Hematopoietic multipotent progenitor cell treated with erythropoietin and hydrocortisone succinate and interleukin-3 and kit ligand, for 6 days (in vitro differentiated cells): ENCODE results near the gene NEURL1B.

ENCODE experiments used
- DNase-seq: peaks from one replicate; pipeline ENCODE4 v3.0.0-alpha.2; 2015

Gene NEURL1B

GRCh38 chr5:172683264-172683644 lies 42.2 kb downstream of the NEURL1B start:
- no peak for DNase-seq

- no peak for DNase-seq
These were observed 42.8 kb downstream of the NEURL1B start for GRCh38 chr5:172683645-172684471.

- no peak for DNase-seq
These were observed 44.0 kb downstream of the NEURL1B start for GRCh38 chr5:172685091-172685490.

- DNase-seq: no peak
These were observed 45.0 kb downstream of the NEURL1B start for GRCh38 chr5:172686111-172686510.

GRCh38 chr5:172686539-172687390 lies 45.7 kb downstream of the NEURL1B start:
- no peak for DNase-seq

GRCh38 chr5:172687940-172688339 lies 46.9 kb downstream of the NEURL1B start:
- no peak for DNase-seq

- peak; percentile 67 for DNase-seq
These were observed 47.5 kb downstream of the NEURL1B start for GRCh38 chr5:172688349-172689217.

- DNase-seq: no peak
These were observed 48.1 kb downstream of the NEURL1B start for GRCh38 chr5:172689218-172689572.

GRCh38 chr5:172689801-172690200 lies 48.7 kb downstream of the NEURL1B start:
- DNase-seq: no peak

GRCh38 chr5:172690258-172691075 lies 49.4 kb downstream of the NEURL1B start:
- no peak for DNase-seq

- no peak for DNase-seq
These were observed 50.8 kb downstream of the NEURL1B start for GRCh38 chr5:172691886-172692285.

- DNase-seq: no peak
These were observed 51.4 kb downstream of the NEURL1B start for GRCh38 chr5:172692451-172692850.

GRCh38 chr5:172692981-172693380 lies 51.9 kb downstream of the NEURL1B start:
- DNase-seq: no peak

GRCh38 chr5:172694061-172694460 lies 53.0 kb downstream of the NEURL1B start:
- DNase-seq: no peak

- DNase-seq: no peak
These were observed 53.5 kb downstream of the NEURL1B start for GRCh38 chr5:172694541-172694940.

GRCh38 chr5:172695232-172696054 lies 54.4 kb downstream of the NEURL1B start:
- no peak for DNase-seq

GRCh38 chr5:172696171-172696849 lies 55.2 kb downstream of the NEURL1B start:
- DNase-seq: no peak

GRCh38 chr5:172697123-172698121 lies 56.4 kb downstream of the NEURL1B start:
- DNase-seq: peak; percentile 93

GRCh38 chr5:172699423-172699822 lies 58.4 kb downstream of the NEURL1B start:
- no peak for DNase-seq
